Hepatocyte (in vitro differentiated cells): Measurements from ENCODE around the gene UBE2A.

Experiments used
- CTCF ChIP-seq: fragments of 200-600 bp; sonication (generic); IDR thresholded peaks from 2 replicates; pipeline ENCODE4 v1.5.1; 2016; ENCODE audit warnings: antibody characterized with exemption, mild to moderate bottlenecking; ENCODE audit not compliant: poor library complexity
- EZH2 ChIP-seq: fragments of 200-600 bp; sonication (generic); IDR thresholded peaks from 2 replicates; pipeline ENCODE4 v1.6.1; 2016; ENCODE audit warnings: antibody characterized with exemption, mild to moderate bottlenecking, borderline replicate concordance
- EZH2phosphoT487 ChIP-seq: fragments of 200-600 bp; sonication (generic); IDR thresholded peaks from one replicate; pipeline ENCODE4 v1.6.1; 2018; ENCODE audit warnings: antibody characterized with exemption, mild to moderate bottlenecking, low read depth, moderate library complexity; ENCODE audit not compliant: unreplicated experiment, severe bottlenecking

GRCh38 chrX:119606280-119607017 lies 32.1 kb downstream of the UBE2A start, which contains the start of gene NKRF:
- TF ChIP-seq CTCF (no peak), EZH2phosphoT487 (no peak), EZH2 (no peak)
